Stimulated activated effector memory CD8-positive, alpha-beta T cell treated with anti-CD3 and anti-CD28 coated beads, Interleukin-12 subunit alpha, Interleukin-12 subunit beta, amount 100 ng/mL, for 72 hours (primary cell): ENCODE results near the gene CAPN3.

Source experiments
- ATAC-seq: fragments of 150-1000 bp; cut with Tn5 transposase; 2 replicates; pipeline ENCODE4 v1.10.0; 2021
- DNase-seq, 2 donors: peaks; one replicate each; pipeline ENCODE4 v3.0.0; 2021 to 2022; ENCODE audit warnings: low spot score in 2 of 2
- H3K27ac Mint-ChIP-seq: one replicate; pipeline ENCODE4 v1.8.0; 2022; ENCODE audit warnings: mild to moderate bottlenecking, mixed read lengths
- H3K36me3 Mint-ChIP-seq: one replicate; pipeline ENCODE4 v1.8.0; 2022; ENCODE audit warnings: mild to moderate bottlenecking, mixed read lengths
- H3K4me1 Mint-ChIP-seq: one replicate; pipeline ENCODE4 v1.8.0; 2022; ENCODE audit warnings: mixed read lengths
- H3K4me3 Mint-ChIP-seq: one replicate; pipeline ENCODE4 v1.8.0; 2022; ENCODE audit warnings: mild to moderate bottlenecking, mixed read lengths
- H3K9me3 Mint-ChIP-seq: one replicate; pipeline ENCODE4 v1.8.0; 2022; ENCODE audit warnings: mixed read lengths

The CAPN3 gene

GRCh38 chr15:42368096-42368495 lies 8.8 kb downstream of the CAPN3 start:
- no peak overlapping the region for H3K27ac Mint-ChIP-seq
- H3K9me3 Mint-ChIP-seq = no peaks in the 10 kb centered on the region
- H3K4me1 Mint-ChIP-seq = no peaks in the 10 kb centered on the region
- no peak for ATAC-seq
- no peak overlapping the region for H3K4me3 Mint-ChIP-seq
- no peak for DNase-seq
- no peaks in the 10 kb centered on the region for H3K36me3 Mint-ChIP-seq

- DNase-seq = no peak
- H3K4me3 Mint-ChIP-seq = no peak overlapping the region
- H3K9me3 Mint-ChIP-seq = no peaks in the 10 kb centered on the region
- H3K36me3 Mint-ChIP-seq = no peaks in the 10 kb centered on the region
- H3K27ac Mint-ChIP-seq = no peak overlapping the region
- H3K4me1 Mint-ChIP-seq = no peaks in the 10 kb centered on the region
- ATAC-seq = no peak
Measured at GRCh38 chr15:42371096-42371495, 11.8 kb downstream of the CAPN3 start.

DNA sequence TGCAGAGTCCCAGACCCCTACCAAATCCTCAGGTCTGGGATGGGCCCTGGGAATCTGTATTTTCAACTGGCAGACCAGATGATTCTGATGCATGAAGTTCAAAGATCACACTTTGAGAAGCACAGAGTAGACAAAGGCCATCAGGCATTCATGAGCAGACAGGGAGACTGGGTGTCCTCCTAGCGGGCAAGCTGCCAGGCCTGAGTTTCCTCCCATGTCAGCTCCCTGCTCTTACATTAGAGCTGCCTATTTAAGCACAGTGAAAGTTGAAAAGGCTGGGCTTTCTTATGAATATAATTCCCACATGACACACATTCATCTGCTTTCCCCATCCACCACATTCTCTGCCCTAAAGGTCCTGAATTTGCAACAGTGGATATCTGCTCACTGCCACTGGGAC lies 14.0 kb downstream of the CAPN3 start:
- Mint-ChIP-seq H3K4me1 (no peaks in the 10 kb centered on the region), H3K4me3 (no peak overlapping the region), H3K27ac (no peak overlapping the region), H3K36me3 (no peaks in the 10 kb centered on the region), H3K9me3 (no peaks in the 10 kb centered on the region)
- no peak for DNase-seq
- no peak for ATAC-seq

- Mint-ChIP-seq H3K9me3 (no peaks in the 10 kb centered on the region), H3K27ac (no peak overlapping the region), H3K4me3 (no peak overlapping the region), H3K4me1 (no peaks in the 10 kb centered on the region), H3K36me3 (no peaks in the 10 kb centered on the region)
- no peak for DNase-seq
- no peak for ATAC-seq
Measured at GRCh38 chr15:42373936-42374335, 14.6 kb downstream of the CAPN3 start.

DNA sequence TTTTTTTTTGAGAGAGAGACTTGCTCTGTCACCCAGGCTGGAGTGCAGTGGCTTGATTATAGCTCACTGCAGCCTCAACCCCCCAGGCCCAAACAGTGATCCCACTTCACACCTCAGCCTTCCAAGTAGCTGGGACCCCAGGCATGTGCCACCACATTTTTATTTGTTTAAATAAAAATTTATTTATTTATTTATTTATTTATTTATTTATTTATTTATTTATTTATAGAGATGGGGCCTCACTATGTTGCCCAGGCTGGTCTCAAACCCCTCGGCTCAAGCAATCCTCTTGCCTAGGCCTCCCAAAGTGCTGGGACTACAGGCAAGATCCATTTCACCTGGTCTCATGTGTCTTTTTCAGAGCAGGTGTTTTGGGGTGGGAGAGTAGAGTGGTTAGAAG lies 15.5 kb downstream of the CAPN3 start:
- H3K4me1 Mint-ChIP-seq = no peaks in the 10 kb centered on the region
- no peak overlapping the region for H3K4me3 Mint-ChIP-seq
- no peaks in the 10 kb centered on the region for H3K36me3 Mint-ChIP-seq
- H3K27ac Mint-ChIP-seq = no peak overlapping the region
- DNase-seq (no peak), ATAC-seq (no peak)
- H3K9me3 Mint-ChIP-seq = no peaks in the 10 kb centered on the region

DNA sequence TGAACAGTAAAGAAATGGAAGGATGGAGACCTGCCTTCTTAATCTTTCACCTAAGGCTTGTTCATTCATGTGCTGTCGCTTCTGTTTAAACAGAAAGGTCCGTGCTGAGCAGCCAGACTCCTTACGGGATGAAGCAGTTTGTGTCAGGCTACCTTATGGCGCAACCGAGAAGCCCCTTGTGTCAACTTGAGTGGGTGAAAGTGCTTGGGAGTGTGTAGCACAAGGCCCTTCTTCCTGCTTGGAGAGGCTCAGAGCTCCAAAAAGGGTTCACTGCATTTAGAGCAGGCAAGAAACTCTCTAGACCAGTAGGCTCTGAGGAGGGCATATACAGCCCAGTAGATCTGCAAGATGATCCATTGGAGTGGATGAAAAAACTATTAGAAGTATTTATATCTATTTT lies 16.0 kb downstream of the CAPN3 start:
- ATAC-seq (no peak), DNase-seq (no peak)
- Mint-ChIP-seq H3K4me3 (no peak overlapping the region), H3K4me1 (no peaks in the 10 kb centered on the region), H3K36me3 (no peaks in the 10 kb centered on the region), H3K27ac (no peak overlapping the region), H3K9me3 (no peaks in the 10 kb centered on the region)

DNA sequence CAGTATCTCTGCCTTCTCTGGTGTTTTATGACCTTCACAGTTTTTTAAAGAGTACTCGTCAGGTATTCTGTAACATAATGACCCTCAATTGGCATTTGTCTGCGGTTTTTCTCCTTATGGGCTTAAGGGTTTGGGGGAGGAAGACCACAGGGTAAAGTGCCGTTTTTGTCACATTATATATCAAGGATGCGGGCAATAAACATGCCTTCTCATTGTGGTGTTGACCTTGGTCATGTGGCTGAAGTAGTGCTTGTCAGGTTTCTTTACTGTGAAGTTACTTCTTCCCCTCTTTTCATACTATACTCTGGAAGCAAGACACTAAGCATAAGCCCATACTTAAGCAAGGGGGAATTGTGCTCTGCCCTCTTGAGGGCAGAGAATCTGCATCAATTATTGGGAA lies 16.6 kb downstream of the CAPN3 start:
- Mint-ChIP-seq H3K27ac (no peak overlapping the region), H3K9me3 (no peaks in the 10 kb centered on the region), H3K4me1 (no peaks in the 10 kb centered on the region), H3K36me3 (no peaks in the 10 kb centered on the region), H3K4me3 (no peak overlapping the region)
- DNase-seq = no peak
- no peak for ATAC-seq

DNA sequence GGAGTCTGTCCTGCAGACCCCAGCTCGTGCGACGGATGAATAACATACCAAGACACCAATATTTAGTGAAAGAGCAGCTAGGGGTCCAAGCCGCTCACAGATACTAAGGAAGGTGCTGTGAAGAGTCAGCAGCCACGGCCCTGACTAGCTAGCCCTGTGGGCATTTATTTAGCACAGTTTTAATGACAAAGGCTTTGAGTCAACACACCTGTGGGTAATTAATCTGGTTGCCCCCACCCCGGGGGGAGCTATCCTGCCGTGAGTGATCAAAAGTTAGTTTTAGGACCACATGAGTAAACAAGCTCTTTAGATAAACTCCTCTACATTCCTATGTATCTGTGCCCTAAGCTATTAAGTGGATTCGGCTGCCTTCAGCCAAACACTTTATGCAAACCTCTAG lies 18.7 kb downstream of the CAPN3 start:
- H3K9me3 Mint-ChIP-seq = no peaks in the 10 kb centered on the region
- no peak for ATAC-seq
- no peak for DNase-seq
- no peak overlapping the region for H3K27ac Mint-ChIP-seq
- H3K36me3 Mint-ChIP-seq = no peaks in the 10 kb centered on the region
- H3K4me1 Mint-ChIP-seq = no peaks in the 10 kb centered on the region
- H3K4me3 Mint-ChIP-seq = no peak overlapping the region

GRCh38 chr15:42384597-42384996 lies 25.3 kb downstream of the CAPN3 start:
- Mint-ChIP-seq H3K36me3 (no peaks in the 10 kb centered on the region), H3K4me3 (no peak overlapping the region), H3K9me3 (no peaks in the 10 kb centered on the region), H3K4me1 (no peaks in the 10 kb centered on the region), H3K27ac (no peak overlapping the region)
- DNase-seq (no peak), ATAC-seq (no peak)

- DNase-seq = peak in 1 of 2 donors; percentile 66
- Mint-ChIP-seq H3K4me1 (no peaks in the 10 kb centered on the region), H3K4me3 (no peak overlapping the region), H3K27ac (no peak overlapping the region), H3K9me3 (no peaks in the 10 kb centered on the region), H3K36me3 (no peaks in the 10 kb centered on the region)
- ATAC-seq = peak; percentile 53
Measured at GRCh38 chr15:42385206-42385979, 26.1 kb downstream of the CAPN3 start.

- Mint-ChIP-seq H3K4me1 (no peaks in the 10 kb centered on the region), H3K36me3 (no peaks in the 10 kb centered on the region), H3K27ac (no peak overlapping the region), H3K9me3 (no peaks in the 10 kb centered on the region), H3K4me3 (no peak overlapping the region)
- ATAC-seq (no peak), DNase-seq (no peak)
Measured at GRCh38 chr15:42385980-42386700, 26.8 kb downstream of the CAPN3 start.

DNA sequence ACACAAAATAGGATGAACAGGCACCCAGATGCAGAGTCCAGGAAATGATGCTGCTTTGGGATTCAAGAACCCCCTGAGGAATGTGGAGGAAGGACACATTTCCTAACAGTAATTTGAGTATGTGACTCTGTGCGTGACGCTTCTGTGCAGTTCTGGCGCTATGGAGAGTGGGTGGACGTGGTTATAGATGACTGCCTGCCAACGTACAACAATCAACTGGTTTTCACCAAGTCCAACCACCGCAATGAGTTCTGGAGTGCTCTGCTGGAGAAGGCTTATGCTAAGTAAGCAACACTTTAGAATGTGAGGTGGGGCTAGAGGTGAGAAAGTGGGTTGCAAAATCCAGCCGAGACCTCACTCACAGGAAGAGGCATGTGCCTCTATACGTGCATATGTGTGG lies 28.3 kb downstream of the CAPN3 start:
- ATAC-seq (no peak), DNase-seq (no peak)
- Mint-ChIP-seq H3K27ac (no peak overlapping the region), H3K9me3 (no peaks in the 10 kb centered on the region), H3K4me3 (no peak overlapping the region), H3K4me1 (no peaks in the 10 kb centered on the region), H3K36me3 (no peaks in the 10 kb centered on the region)

- Mint-ChIP-seq H3K4me3 (no peak overlapping the region), H3K4me1 (no peaks in the 10 kb centered on the region), H3K9me3 (no peaks in the 10 kb centered on the region), H3K27ac (no peak overlapping the region), H3K36me3 (no peaks in the 10 kb centered on the region)
- no peak for DNase-seq
- no peak for ATAC-seq
Measured at GRCh38 chr15:42392309-42393024, 33.2 kb downstream of the CAPN3 start.

- no peak for ATAC-seq
- Mint-ChIP-seq H3K36me3 (no peaks in the 10 kb centered on the region), H3K4me1 (no peaks in the 10 kb centered on the region), H3K9me3 (no peaks in the 10 kb centered on the region), H3K4me3 (no peak overlapping the region), H3K27ac (no peak overlapping the region)
- DNase-seq = no peak
Measured at GRCh38 chr15:42394106-42394505, 34.8 kb downstream of the CAPN3 start.

GRCh38 chr15:42395838-42396237 lies 36.5 kb downstream of the CAPN3 start:
- no peaks in the 10 kb centered on the region for H3K9me3 Mint-ChIP-seq
- peaks cover 1% of the 10 kb centered on the region for H3K4me1 Mint-ChIP-seq
- H3K4me3 Mint-ChIP-seq = no peak overlapping the region
- H3K27ac Mint-ChIP-seq = no peak overlapping the region
- no peaks in the 10 kb centered on the region for H3K36me3 Mint-ChIP-seq
- DNase-seq = no peak
- ATAC-seq = no peak
